ENCODE measurements around the gene GIT1. TPM values are rescaled to one million over a fixed set of nuclear protein-coding genes. Genes with fewer than 3 reads are reported as not detected.

GIT1 gene
- total and polyA plus RNA-seq, 2 of the 13 experiments (the other 11 are each of a cell fraction or from before 2014, with no cell fraction given), result 14.2 to 30.8 TPM

DNA sequence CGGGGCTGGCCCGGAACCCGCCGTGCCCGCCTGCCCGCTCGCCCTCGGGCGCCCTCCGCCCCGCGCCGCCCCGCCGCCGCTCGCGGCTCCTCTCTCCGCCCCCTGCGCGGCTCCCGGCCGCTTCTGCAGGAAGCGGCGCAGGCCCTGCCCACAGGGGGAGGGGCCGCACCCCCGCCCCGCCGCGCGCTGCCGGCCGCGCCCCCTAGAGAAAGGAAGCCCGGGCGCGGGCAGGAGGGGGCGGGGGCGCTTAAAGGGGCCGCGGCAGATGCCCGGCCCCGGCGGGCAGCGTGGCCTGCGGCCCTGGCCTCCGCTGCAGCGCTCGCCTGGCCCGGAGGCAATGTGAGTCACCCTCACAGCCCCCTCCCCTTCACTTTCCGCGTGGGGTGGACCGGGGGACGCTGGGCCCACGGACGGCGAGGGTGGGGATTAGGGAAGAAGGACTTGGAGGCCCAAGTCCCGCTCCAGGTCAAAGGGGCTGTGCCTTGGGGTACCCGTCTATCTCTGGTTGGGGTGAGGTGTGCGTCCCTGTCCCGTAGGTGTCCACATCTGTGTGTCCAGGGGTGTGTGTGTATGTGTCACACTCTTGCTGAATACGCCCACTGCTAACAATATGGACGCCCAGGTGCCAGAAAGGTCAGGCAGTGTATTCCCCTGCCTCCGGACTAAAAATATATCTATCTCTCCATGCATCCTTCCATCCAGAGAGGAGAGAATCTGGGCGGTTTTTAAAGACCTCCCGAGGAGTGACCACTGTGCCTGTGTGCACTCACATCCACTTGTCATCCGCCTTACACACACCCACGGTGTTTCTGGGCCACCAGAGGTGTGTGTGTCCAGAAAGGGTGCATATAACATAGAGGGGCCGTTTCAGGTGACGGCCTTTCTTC, at the start of gene GIT1 (continued):
- TF ChIP-seq, protein P1, sequence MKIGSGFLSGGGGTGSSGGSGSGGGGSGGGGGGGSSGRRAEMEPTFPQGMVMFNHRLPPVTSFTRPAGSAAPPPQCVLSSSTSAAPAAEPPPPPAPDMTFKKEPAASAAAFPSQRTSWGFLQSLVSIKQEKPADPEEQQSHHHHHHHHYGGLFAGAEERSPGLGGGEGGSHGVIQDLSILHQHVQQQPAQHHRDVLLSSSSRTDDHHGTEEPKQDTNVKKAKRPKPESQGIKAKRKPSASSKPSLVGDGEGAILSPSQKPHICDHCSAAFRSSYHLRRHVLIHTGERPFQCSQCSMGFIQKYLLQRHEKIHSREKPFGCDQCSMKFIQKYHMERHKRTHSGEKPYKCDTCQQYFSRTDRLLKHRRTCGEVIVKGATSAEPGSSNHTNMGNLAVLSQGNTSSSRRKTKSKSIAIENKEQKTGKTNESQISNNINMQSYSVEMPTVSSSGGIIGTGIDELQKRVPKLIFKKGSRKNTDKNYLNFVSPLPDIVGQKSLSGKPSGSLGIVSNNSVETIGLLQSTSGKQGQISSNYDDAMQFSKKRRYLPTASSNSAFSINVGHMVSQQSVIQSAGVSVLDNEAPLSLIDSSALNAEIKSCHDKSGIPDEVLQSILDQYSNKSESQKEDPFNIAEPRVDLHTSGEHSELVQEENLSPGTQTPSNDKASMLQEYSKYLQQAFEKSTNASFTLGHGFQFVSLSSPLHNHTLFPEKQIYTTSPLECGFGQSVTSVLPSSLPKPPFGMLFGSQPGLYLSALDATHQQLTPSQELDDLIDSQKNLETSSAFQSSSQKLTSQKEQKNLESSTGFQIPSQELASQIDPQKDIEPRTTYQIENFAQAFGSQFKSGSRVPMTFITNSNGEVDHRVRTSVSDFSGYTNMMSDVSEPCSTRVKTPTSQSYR (CRISPR knock-in tag; IDR thresholded peaks at IDR 0.05; ENCODE audit: borderline replicate concordance), result no peak
- TF ChIP-seq, protein P2, sequence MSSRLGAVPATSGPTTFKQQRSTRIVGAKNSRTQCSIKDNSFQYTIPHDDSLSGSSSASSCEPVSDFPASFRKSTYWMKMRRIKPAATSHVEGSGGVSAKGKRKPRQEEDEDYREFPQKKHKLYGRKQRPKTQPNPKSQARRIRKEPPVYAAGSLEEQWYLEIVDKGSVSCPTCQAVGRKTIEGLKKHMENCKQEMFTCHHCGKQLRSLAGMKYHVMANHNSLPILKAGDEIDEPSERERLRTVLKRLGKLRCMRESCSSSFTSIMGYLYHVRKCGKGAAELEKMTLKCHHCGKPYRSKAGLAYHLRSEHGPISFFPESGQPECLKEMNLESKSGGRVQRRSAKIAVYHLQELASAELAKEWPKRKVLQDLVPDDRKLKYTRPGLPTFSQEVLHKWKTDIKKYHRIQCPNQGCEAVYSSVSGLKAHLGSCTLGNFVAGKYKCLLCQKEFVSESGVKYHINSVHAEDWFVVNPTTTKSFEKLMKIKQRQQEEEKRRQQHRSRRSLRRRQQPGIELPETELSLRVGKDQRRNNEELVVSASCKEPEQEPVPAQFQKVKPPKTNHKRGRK (CRISPR knock-in tag; IDR thresholded peaks at IDR 0.05), result no peak
- TF ChIP-seq SKIL (CRISPR knock-in tag; IDR thresholded peaks at IDR 0.05; ENCODE audit: borderline replicate concordance) (no peak), IRF2 (CRISPR knock-in tag; IDR thresholded peaks at IDR 0.05) (no peak), KDM4B (CRISPR knock-in tag; IDR thresholded peaks at IDR 0.05) (no peak), NFATC3 (CRISPR knock-in tag; IDR thresholded peaks at IDR 0.05) (no peak), HNRNPH1 (optimal IDR thresholded peaks at IDR 0.05; ENCODE audit: low read depth, low read length) (no peak), ZNF180 (CRISPR knock-in tag; IDR thresholded peaks at IDR 0.05; ENCODE audit: borderline replicate concordance, low read depth) (no peak), ZBTB7A (CRISPR knock-in tag; IDR thresholded peaks at IDR 0.05) (peak; percentile 66; the same call in 1 of the 2 replicates), SIN3B (IDR thresholded peaks at IDR 0.05; ENCODE audit: low read length) (no peak), BCL6 (CRISPR knock-in tag; IDR thresholded peaks at IDR 0.05) (no peak), ZNF256 (CRISPR knock-in tag; conservative IDR thresholded peaks at IDR 0.05) (no peak), JUND (CRISPR knock-in tag; IDR thresholded peaks at IDR 0.05) (peak; percentile 40; the same call in 1 of the 2 replicates), ZNF598 (CRISPR knock-in tag; IDR thresholded peaks at IDR 0.05; ENCODE audit: borderline replicate concordance) (no peak), ZNF543 (CRISPR knock-in tag; IDR thresholded peaks at IDR 0.05) (no peak; the same call in 1 of the 2 replicates), ZNF264 (CRISPR knock-in tag; IDR thresholded peaks at IDR 0.05) (no peak), ZNF451 (CRISPR knock-in tag; IDR thresholded peaks at IDR 0.05) (no peak), ZNF605 (CRISPR knock-in tag; IDR thresholded peaks at IDR 0.05) (no peak), ZFP36 (IDR thresholded peaks at IDR 0.05; ENCODE audit: borderline replicate concordance, low read depth, low read length, partially characterized antibody) (no peak), ZNF816 (CRISPR knock-in tag; IDR thresholded peaks at IDR 0.05; ENCODE audit: borderline replicate concordance) (no peak), ZNF30 (CRISPR knock-in tag; IDR thresholded peaks at IDR 0.05) (no peak)
- TF ChIP-seq, protein P3, sequence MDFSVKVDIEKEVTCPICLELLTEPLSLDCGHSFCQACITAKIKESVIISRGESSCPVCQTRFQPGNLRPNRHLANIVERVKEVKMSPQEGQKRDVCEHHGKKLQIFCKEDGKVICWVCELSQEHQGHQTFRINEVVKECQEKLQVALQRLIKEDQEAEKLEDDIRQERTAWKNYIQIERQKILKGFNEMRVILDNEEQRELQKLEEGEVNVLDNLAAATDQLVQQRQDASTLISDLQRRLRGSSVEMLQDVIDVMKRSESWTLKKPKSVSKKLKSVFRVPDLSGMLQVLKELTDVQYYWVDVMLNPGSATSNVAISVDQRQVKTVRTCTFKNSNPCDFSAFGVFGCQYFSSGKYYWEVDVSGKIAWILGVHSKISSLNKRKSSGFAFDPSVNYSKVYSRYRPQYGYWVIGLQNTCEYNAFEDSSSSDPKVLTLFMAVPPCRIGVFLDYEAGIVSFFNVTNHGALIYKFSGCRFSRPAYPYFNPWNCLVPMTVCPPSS (IDR thresholded peaks at IDR 0.05), result no peak
